HCT116 (cell line): ENCODE data around the gene TAS1R2. TPM values are rescaled to one million over a fixed set of nuclear protein-coding genes. Genes with fewer than 3 reads are reported as not detected.

ENCODE experiments used
- ATAC-seq: fragments of 200-7000 bp; cut with Tn5 transposase; 2 replicates; pipeline ENCODE4 v1.9.1; 2020; ENCODE audit warnings: mild to moderate bottlenecking, moderate library complexity
- BruUV-seq: library from RNA; stranded (reverse); fragments of 400-500 nt; replicated peaks from 2 replicates; lab custom pipeline; 2021; lab: Mats Ljungman, UMichigan
- CTCF ChIA-PET: fragments of 300-600 bp; sonication (Branson Sonifier 250); formaldehyde crosslinking; loops from one replicate; lab custom pipeline; 2021; ENCODE audit warnings: antibody characterized with exemption; lab: Charles Lee
- POLR2A ChIA-PET: fragments of 300-600, 350-600 bp; sonication (Branson Sonifier 250); formaldehyde crosslinking; loops from one replicate; lab custom pipeline; 2021; ENCODE audit warnings: antibody characterized with exemption; lab: Charles Lee
- RAD21 ChIA-PET, 2 experiments: fragments of 300-600 bp; sonication (Branson Sonifier 250); formaldehyde crosslinking; loops; one replicate each; lab custom pipeline; 2023; ENCODE audit warnings: low total read pairs in 2 of 2; ENCODE audit not compliant: uncharacterized antibody in 2 of 2, unreplicated experiment in 2 of 2, low non-redundant PET in 1 of 2; lab: Charles Lee
- DNase-seq: peaks from one replicate; pipeline ENCODE4 v3.0.0-alpha.2; 2010; ENCODE audit warnings: low read depth, low spot score
- H2AFZ ChIP-seq: fragments of 200-600 bp; shearing (Covaris generic), sonication (generic); 2 replicates; pipeline ENCODE4 v1.6.1; 2017; ENCODE audit warnings: low read depth, mixed run types, mixed read lengths, antibody characterized with exemption, low read length; ENCODE audit not compliant: poor library complexity, severe bottlenecking
- H3K27ac ChIP-seq: 2 replicates; pipeline ENCODE4 v1.5.1; 2012; ENCODE audit warnings: low read depth, low read length
- H3K27me3 ChIP-seq: fragments of 200-600 bp; sonication (generic); 2 replicates; pipeline ENCODE4 v1.6.1; 2016; ENCODE audit warnings: mixed run types, low read length, mixed read lengths; ENCODE audit not compliant: insufficient read depth
- H3K36me3 ChIP-seq, 2 experiments: fragments of 200-500 bp in 1 of 2; fragments of 200-600 bp in 1 of 2; sonication (Bioruptor generic) in 1 of 2; sonication (generic) in 1 of 2; 2 replicates each; pipeline versions ENCODE4 v1.5.1 to v1.6.1; 2014 to 2016; ENCODE audit warnings: low read length in 2 of 2, inconsistent platforms in 1 of 2, mixed read lengths in 1 of 2, mixed run types in 1 of 2; ENCODE audit not compliant: insufficient read depth in 2 of 2, control insufficient read depth in 1 of 2
- H3K4me1 ChIP-seq, 2 experiments: fragments of 200-600 bp in 1 of 2; sonication (generic) in 1 of 2; 2 replicates each; pipeline versions ENCODE4 v1.5.1 to v1.6.1; 2012 to 2017; ENCODE audit warnings: low read length in 2 of 2, inconsistent platforms in 1 of 2, mild to moderate bottlenecking in 1 of 2, mixed read lengths in 1 of 2, mixed run types in 1 of 2, moderate library complexity in 1 of 2; ENCODE audit not compliant: insufficient read depth in 2 of 2, control insufficient read depth in 1 of 2
- H3K4me2 ChIP-seq: fragments of 200-600 bp; sonication (generic); 2 replicates; pipeline ENCODE4 v1.6.1; 2017; ENCODE audit warnings: mixed run types, low read length, mixed read lengths
- H3K4me3 ChIP-seq, 2 experiments: fragments of 200-600 bp in 1 of 2; sonication (generic) in 1 of 2; replicated peaks in 1 of 2; 2 replicates each; pipeline ENCODE4 v1.5.1; 2011 to 2016; ENCODE audit warnings: low read length in 2 of 2, control low read depth in 1 of 2, low read depth in 1 of 2, mild to moderate bottlenecking in 1 of 2, mixed read lengths in 1 of 2, mixed run types in 1 of 2
- H3K79me2 ChIP-seq: fragments of 200-600 bp; sonication (generic); 2 replicates; pipeline ENCODE4 v1.6.1; 2017; ENCODE audit warnings: mild to moderate bottlenecking, mixed run types, low read length, moderate library complexity, mixed read lengths; ENCODE audit not compliant: insufficient read depth
- H3K9ac ChIP-seq: fragments of 200-600 bp; sonication (generic); 2 replicates; pipeline ENCODE4 v1.6.1; 2016; ENCODE audit warnings: low read length, mixed read lengths
- H3K9me2 ChIP-seq: fragments of 200-600 bp; sonication (generic), shearing (Covaris generic); 2 replicates; pipeline ENCODE4 v1.6.1; 2017; ENCODE audit warnings: mixed run types, mild to moderate bottlenecking, moderate library complexity; ENCODE audit not compliant: insufficient read depth
- H3K9me3 ChIP-seq, 2 experiments: fragments of 200-500 bp in 1 of 2; fragments of 200-600 bp in 1 of 2; sonication (Bioruptor generic) in 1 of 2; sonication (generic) in 1 of 2; 2 replicates each; pipeline ENCODE4 v1.6.1; 2014 to 2017; ENCODE audit warnings: low read length in 2 of 2, mixed read lengths in 2 of 2, inconsistent platforms in 1 of 2, low read depth in 1 of 2, mild to moderate bottlenecking in 1 of 2, mixed run types in 1 of 2, moderate library complexity in 1 of 2; ENCODE audit not compliant: control insufficient read depth in 1 of 2, insufficient read depth in 1 of 2
- H4K20me1 ChIP-seq: fragments of 200-600 bp; sonication (generic), shearing (Covaris generic); 2 replicates; pipeline ENCODE4 v1.6.1; 2017; ENCODE audit warnings: mixed run types, mild to moderate bottlenecking, moderate library complexity; ENCODE audit not compliant: insufficient read depth
- EGR1 ChIP-seq: IDR thresholded peaks from 2 replicates; pipeline ENCODE4 v1.6.1; 2012; ENCODE audit warnings: low read depth
- EZH2phosphoT487 ChIP-seq: fragments of 200-600 bp; IDR thresholded peaks from 2 replicates; pipeline ENCODE4 v1.6.1; 2018; ENCODE audit warnings: antibody characterized with exemption, borderline replicate concordance
- FOSL1 ChIP-seq: IDR thresholded peaks from 2 replicates; pipeline ENCODE4 v1.6.1; 2012; ENCODE audit warnings: low read depth
- JUND ChIP-seq: IDR thresholded peaks from 2 replicates; pipeline ENCODE4 v1.6.1; 2012
- POLR2A ChIP-seq: IDR thresholded peaks from 2 replicates; pipeline ENCODE4 v1.7.0; 2011; ENCODE audit warnings: borderline replicate concordance; ENCODE audit not compliant: insufficient read depth, insufficient read length; ENCODE audit errors: extremely low read depth
- POLR2AphosphoS5 ChIP-seq: IDR thresholded peaks from 2 replicates; pipeline ENCODE4 v1.6.1; 2011; ENCODE audit warnings: mild to moderate bottlenecking, low read depth, low read length, moderate library complexity
- RAD21 ChIP-seq: IDR thresholded peaks from 2 replicates; pipeline ENCODE4 v1.6.1; 2012; ENCODE audit warnings: low read depth, mild to moderate bottlenecking
- SIN3A ChIP-seq: IDR thresholded peaks from 2 replicates; pipeline ENCODE4 v1.6.1; 2012; ENCODE audit warnings: low read depth
- SRF ChIP-seq: IDR thresholded peaks from 2 replicates; pipeline ENCODE4 v1.6.1; 2012; ENCODE audit warnings: low read depth
- YY1 ChIP-seq: IDR thresholded peaks from 2 replicates; pipeline ENCODE4 v1.6.1; 2011; ENCODE audit warnings: low read length, low read depth, moderate library complexity, mild to moderate bottlenecking; ENCODE audit not compliant: insufficient replicate concordance; ENCODE audit errors: extremely low read depth
- ZFX ChIP-seq: fragments of 450-650 bp; IDR thresholded peaks from 2 replicates; pipeline ENCODE4 v1.6.1; 2017
- intact Hi-C: fragments of 100-400 bp; cut with micrococcal nuclease; formaldehyde crosslinking; loops from 2 replicates; pipeline ENCODE4 v1.10.0; 2022
- total RNA-seq: library from RNA; stranded (reverse); gene quantifications from one replicate; pipeline ENCODE4 v1.2.1, GENCODE V29; 2021; ENCODE audit not compliant: unreplicated experiment
- TF ChIP-seq, protein P1 (sequence below): IDR thresholded peaks from 2 replicates; pipeline ENCODE4 v1.6.1; 2011; ENCODE audit warnings: mild to moderate bottlenecking, low read length, moderate library complexity; ENCODE audit not compliant: insufficient replicate concordance; ENCODE audit errors: extremely low read depth
- TF ChIP-seq, protein P2 (sequence below): IDR thresholded peaks from 2 replicates; pipeline ENCODE4 v1.6.1; 2012
- TF ChIP-seq, protein P3 (sequence below): IDR thresholded peaks from 2 replicates; pipeline ENCODE4 v1.6.1; 2012
- TF ChIP-seq, protein P4 (sequence below): IDR thresholded peaks from 2 replicates; pipeline ENCODE4 v1.6.1; 2012; ENCODE audit warnings: low read depth

TAS1R2 gene
- total RNA-seq, 1 experiment from 2014 or later, result not detected

DNA sequence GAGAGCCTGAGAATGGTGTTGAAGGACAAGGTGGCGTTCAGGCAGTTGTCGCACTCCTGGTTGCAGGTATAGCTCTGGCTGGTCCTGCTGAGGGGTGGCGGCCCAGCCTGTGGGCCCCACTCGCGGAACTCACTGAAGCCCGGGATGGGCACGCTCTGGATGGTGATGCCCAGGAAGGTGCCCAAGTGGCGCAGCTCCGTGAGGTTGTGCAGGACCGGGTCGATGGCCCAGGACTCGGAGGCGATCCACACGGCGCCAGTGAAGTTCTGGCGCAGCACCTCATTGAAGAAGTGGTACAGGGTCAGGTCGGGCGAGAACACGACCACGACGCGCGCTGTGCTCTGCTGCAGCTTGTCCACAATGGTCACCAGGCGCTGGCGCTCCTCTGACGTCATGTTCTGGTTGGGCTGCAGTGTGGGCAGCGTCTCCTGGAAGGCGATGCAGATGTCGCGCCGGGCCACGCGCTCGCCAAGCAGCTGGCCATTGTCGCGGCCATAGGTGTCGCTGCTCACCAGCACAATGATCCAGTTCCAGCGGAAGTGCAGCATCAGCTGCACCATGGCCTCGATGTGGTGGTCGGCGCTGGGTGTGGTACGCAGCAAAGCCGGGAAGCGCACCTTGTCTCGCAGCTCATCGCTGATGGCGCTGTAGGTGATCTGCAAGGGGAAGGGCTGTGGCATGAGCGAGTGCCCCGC, 5.0 kb downstream of the TAS1R2 start:
- Histone ChIP-seq H3K27me3 (peaks cover 16% of the 10 kb centered on the region), H3K4me2 (no peak overlapping the region), H3K9me3 (no peaks in the 10 kb centered on the region), H3K36me3 (no peaks in the 10 kb centered on the region), H3K79me2 (no peaks in the 10 kb centered on the region), H3K9ac (no peak overlapping the region), H3K4me1 (no peaks in the 10 kb centered on the region), H3K9me2 (no peaks in the 10 kb centered on the region), H3K4me3 (no peak overlapping the region), H2AFZ (no peak overlapping the region), H3K27ac (no peak overlapping the region), H4K20me1 (no peaks in the 10 kb centered on the region)
- ATAC-seq, result no peak
- ChIA-PET POLR2A (no interaction called here), CTCF (no interaction called here), RAD21 (no interaction called here)
- no peak for DNase-seq
- no TSS peak for BruUV-seq
- intact Hi-C loops, result no loop called here
- no peak for TF ChIP-seq YY1
- TF ChIP-seq, protein P1, sequence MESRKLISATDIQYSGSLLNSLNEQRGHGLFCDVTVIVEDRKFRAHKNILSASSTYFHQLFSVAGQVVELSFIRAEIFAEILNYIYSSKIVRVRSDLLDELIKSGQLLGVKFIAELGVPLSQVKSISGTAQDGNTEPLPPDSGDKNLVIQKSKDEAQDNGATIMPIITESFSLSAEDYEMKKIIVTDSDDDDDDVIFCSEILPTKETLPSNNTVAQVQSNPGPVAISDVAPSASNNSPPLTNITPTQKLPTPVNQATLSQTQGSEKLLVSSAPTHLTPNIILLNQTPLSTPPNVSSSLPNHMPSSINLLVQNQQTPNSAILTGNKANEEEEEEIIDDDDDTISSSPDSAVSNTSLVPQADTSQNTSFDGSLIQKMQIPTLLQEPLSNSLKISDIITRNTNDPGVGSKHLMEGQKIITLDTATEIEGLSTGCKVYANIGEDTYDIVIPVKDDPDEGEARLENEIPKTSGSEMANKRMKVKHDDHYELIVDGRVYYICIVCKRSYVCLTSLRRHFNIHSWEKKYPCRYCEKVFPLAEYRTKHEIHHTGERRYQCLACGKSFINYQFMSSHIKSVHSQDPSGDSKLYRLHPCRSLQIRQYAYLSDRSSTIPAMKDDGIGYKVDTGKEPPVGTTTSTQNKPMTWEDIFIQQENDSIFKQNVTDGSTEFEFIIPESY, result no peak
- TF ChIP-seq, protein P2, sequence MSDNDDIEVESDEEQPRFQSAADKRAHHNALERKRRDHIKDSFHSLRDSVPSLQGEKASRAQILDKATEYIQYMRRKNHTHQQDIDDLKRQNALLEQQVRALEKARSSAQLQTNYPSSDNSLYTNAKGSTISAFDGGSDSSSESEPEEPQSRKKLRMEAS, result no peak
- no peak for TF ChIP-seq RAD21
- no peak for TF ChIP-seq POLR2A
- TF ChIP-seq EGR1, result no peak
- no peak for TF ChIP-seq EZH2phosphoT487
- TF ChIP-seq, protein P3, sequence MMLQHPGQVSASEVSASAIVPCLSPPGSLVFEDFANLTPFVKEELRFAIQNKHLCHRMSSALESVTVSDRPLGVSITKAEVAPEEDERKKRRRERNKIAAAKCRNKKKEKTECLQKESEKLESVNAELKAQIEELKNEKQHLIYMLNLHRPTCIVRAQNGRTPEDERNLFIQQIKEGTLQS, result no peak
- no peak for TF ChIP-seq FOSL1
- no peak for TF ChIP-seq POLR2AphosphoS5
- TF ChIP-seq SRF, result no peak
- TF ChIP-seq ZFX, result no peak
- no peak for TF ChIP-seq SIN3A
- TF ChIP-seq JUND, result no peak
- TF ChIP-seq, protein P4, sequence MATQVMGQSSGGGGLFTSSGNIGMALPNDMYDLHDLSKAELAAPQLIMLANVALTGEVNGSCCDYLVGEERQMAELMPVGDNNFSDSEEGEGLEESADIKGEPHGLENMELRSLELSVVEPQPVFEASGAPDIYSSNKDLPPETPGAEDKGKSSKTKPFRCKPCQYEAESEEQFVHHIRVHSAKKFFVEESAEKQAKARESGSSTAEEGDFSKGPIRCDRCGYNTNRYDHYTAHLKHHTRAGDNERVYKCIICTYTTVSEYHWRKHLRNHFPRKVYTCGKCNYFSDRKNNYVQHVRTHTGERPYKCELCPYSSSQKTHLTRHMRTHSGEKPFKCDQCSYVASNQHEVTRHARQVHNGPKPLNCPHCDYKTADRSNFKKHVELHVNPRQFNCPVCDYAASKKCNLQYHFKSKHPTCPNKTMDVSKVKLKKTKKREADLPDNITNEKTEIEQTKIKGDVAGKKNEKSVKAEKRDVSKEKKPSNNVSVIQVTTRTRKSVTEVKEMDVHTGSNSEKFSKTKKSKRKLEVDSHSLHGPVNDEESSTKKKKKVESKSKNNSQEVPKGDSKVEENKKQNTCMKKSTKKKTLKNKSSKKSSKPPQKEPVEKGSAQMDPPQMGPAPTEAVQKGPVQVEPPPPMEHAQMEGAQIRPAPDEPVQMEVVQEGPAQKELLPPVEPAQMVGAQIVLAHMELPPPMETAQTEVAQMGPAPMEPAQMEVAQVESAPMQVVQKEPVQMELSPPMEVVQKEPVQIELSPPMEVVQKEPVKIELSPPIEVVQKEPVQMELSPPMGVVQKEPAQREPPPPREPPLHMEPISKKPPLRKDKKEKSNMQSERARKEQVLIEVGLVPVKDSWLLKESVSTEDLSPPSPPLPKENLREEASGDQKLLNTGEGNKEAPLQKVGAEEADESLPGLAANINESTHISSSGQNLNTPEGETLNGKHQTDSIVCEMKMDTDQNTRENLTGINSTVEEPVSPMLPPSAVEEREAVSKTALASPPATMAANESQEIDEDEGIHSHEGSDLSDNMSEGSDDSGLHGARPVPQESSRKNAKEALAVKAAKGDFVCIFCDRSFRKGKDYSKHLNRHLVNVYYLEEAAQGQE, result no peak
